ENCODE measurements around the gene DAAM2. TPM values are rescaled to one million over a fixed set of nuclear protein-coding genes. Genes with fewer than 3 reads are reported as not detected.

DAAM2 gene
- total RNA-seq, 1 donor from 2014 or later, result 22.1 TPM

- intact Hi-C loops (cut with DNase I), result no loop called here
- no peak overlapping the region for H3K27ac ChIP-seq
- no peaks in the 10 kb centered on the region for H3K27me3 ChIP-seq
- no peak for DNase-seq (ENCODE audit: extremely low spot score in 2 of 2)
- H3K4me3 ChIP-seq, result no peak overlapping the region
- no peak for TF ChIP-seq CTCF (IDR thresholded peaks at IDR 0.05)
- no peak for TF ChIP-seq POLR2AphosphoS5 (IDR thresholded peaks at IDR 0.05; ENCODE audit: insufficient read depth in 1 of 2, low read depth in 1 of 2)
- TF ChIP-seq POLR2A (IDR thresholded peaks at IDR 0.05), result no peak
- no peaks in the 10 kb centered on the region for H3K9me3 ChIP-seq
- H3K36me3 ChIP-seq, result peaks cover 0 to 14% of the 10 kb centered on the region in 2 donors
- H3K4me1 ChIP-seq, result peaks cover 6% of the 10 kb centered on the region
Measured at GRCh38 chr6:39925191-39925930, 133.2 kb downstream of the DAAM2 start.

- Histone ChIP-seq H3K4me1 (peaks cover 11% of the 10 kb centered on the region), H3K36me3 (peaks cover 0 to 14% of the 10 kb centered on the region in 2 donors), H3K9me3 (no peaks in the 10 kb centered on the region), H3K27ac (no peak overlapping the region), H3K4me3 (no peak overlapping the region), H3K27me3 (no peaks in the 10 kb centered on the region)
- TF ChIP-seq POLR2A (IDR thresholded peaks at IDR 0.05) (no peak), CTCF (IDR thresholded peaks at IDR 0.05) (no peak), POLR2AphosphoS5 (IDR thresholded peaks at IDR 0.05; ENCODE audit: insufficient read depth in 1 of 2, low read depth in 1 of 2) (no peak)
- DNase-seq (ENCODE audit: extremely low spot score in 2 of 2), result no peak
- intact Hi-C loops (cut with DNase I), result no loop called here
Measured at GRCh38 chr6:39925931-39926290, 133.7 kb downstream of the DAAM2 start.

- Histone ChIP-seq H3K36me3 (peaks cover 0 to 14% of the 10 kb centered on the region in 2 donors), H3K4me1 (peaks cover 19% of the 10 kb centered on the region), H3K27me3 (no peaks in the 10 kb centered on the region), H3K27ac (peak overlapping the region; percentile 20), H3K4me3 (no peak overlapping the region), H3K9me3 (no peaks in the 10 kb centered on the region)
- no peak for DNase-seq (ENCODE audit: extremely low spot score in 2 of 2)
- no peak for TF ChIP-seq CTCF (IDR thresholded peaks at IDR 0.05)
- TF ChIP-seq POLR2A (IDR thresholded peaks at IDR 0.05), result no peak
- no peak for TF ChIP-seq POLR2AphosphoS5 (IDR thresholded peaks at IDR 0.05; ENCODE audit: insufficient read depth in 1 of 2, low read depth in 1 of 2)
- intact Hi-C loops (cut with DNase I), result no loop called here
Measured at GRCh38 chr6:39926668-39927067, 134.5 kb downstream of the DAAM2 start.

- TF ChIP-seq CTCF (IDR thresholded peaks at IDR 0.05) (no peak), POLR2AphosphoS5 (IDR thresholded peaks at IDR 0.05; ENCODE audit: insufficient read depth in 1 of 2, low read depth in 1 of 2) (no peak), POLR2A (IDR thresholded peaks at IDR 0.05) (no peak)
- intact Hi-C loops (cut with DNase I), result no loop called here
- Histone ChIP-seq H3K4me1 (peaks cover 22% of the 10 kb centered on the region), H3K9me3 (no peaks in the 10 kb centered on the region), H3K27me3 (no peaks in the 10 kb centered on the region), H3K4me3 (no peak overlapping the region), H3K27ac (peak overlapping the region; percentile 20), H3K36me3 (peaks cover 0 to 14% of the 10 kb centered on the region in 2 donors)
- no peak for DNase-seq (ENCODE audit: extremely low spot score in 2 of 2)
Measured at GRCh38 chr6:39927159-39927558, 135.0 kb downstream of the DAAM2 start.

- no peak overlapping the region for H3K27ac ChIP-seq
- no peak for DNase-seq (ENCODE audit: extremely low spot score in 2 of 2)
- intact Hi-C loops (cut with DNase I), result no loop called here
- no peaks in the 10 kb centered on the region for H3K27me3 ChIP-seq
- no peaks in the 10 kb centered on the region for H3K9me3 ChIP-seq
- TF ChIP-seq POLR2A (IDR thresholded peaks at IDR 0.05) (no peak), POLR2AphosphoS5 (IDR thresholded peaks at IDR 0.05; ENCODE audit: insufficient read depth in 1 of 2, low read depth in 1 of 2) (no peak), CTCF (IDR thresholded peaks at IDR 0.05) (no peak)
- H3K4me3 ChIP-seq, result no peak overlapping the region
- peaks cover 39% of the 10 kb centered on the region for H3K4me1 ChIP-seq
- H3K36me3 ChIP-seq, result peaks cover 0 to 10% of the 10 kb centered on the region in 2 donors
Measured at GRCh38 chr6:39929039-39929732, 137.0 kb downstream of the DAAM2 start.

Measured in vagina (tissue), 2 donors.